Measurements from ENCODE around the gene GNAS.

GRCh38 chr20:58839991-58840747 lies 12.3 kb upstream of the GNAS start:
- TF ChIP-seq CTCF (IDR thresholded peaks at IDR 0.05 in 4 of 5, conservative IDR thresholded peaks at IDR 0.05 in 1 of 5): no peak
- no peak for TF ChIP-seq POLR2A (IDR thresholded peaks at IDR 0.05)
